SK-N-SH treated with all-trans-retinoic acid at 6 μM for 48 hours (cell line): Measurements from ENCODE around the gene ACTL7B.

Experiments used
- ATAC-seq: fragments of 200-7000 bp; cut with Tn5 transposase; 3 replicates; pipeline ENCODE4 v1.9.1; 2020; ENCODE audit warnings: mild to moderate bottlenecking, moderate library complexity
- BACH2 ChIP-seq: fragments of 250-450 bp; sonication (Bioruptor Pico); IDR thresholded peaks from 2 replicates; pipeline ENCODE4 v1.9.0; 2021; ENCODE audit warnings: mild to moderate bottlenecking, borderline replicate concordance
- CSDC2 ChIP-seq: fragments of 250-450 bp; sonication (Bioruptor Pico); IDR thresholded peaks from 2 replicates; pipeline ENCODE4 v1.5.0; 2020; ENCODE audit warnings: mild to moderate bottlenecking, moderate library complexity
- ESRRG ChIP-seq: fragments of 250-450 bp; sonication (Bioruptor Pico); IDR thresholded peaks from 2 replicates; pipeline ENCODE4 v1.6.1; 2021; ENCODE audit warnings: mild to moderate bottlenecking
- PPARA ChIP-seq: fragments of 250-450 bp; sonication (Bioruptor Pico); IDR thresholded peaks from 2 replicates; pipeline ENCODE4 v1.5.0; 2020; ENCODE audit warnings: mild to moderate bottlenecking, borderline replicate concordance
- TCF4 ChIP-seq: fragments of 250-450 bp; sonication (Bioruptor Pico); IDR thresholded peaks from 2 replicates; pipeline ENCODE4 v1.8.0; 2021; ENCODE audit warnings: mild to moderate bottlenecking, moderate library complexity, borderline replicate concordance
- TOX ChIP-seq: fragments of 250-450 bp; sonication (Bioruptor Pico); IDR thresholded peaks from 2 replicates; pipeline ENCODE4 v1.8.0; 2021; ENCODE audit warnings: mild to moderate bottlenecking, moderate library complexity, borderline replicate concordance
- ZC3H10 ChIP-seq: fragments of 250-450 bp; sonication (Bioruptor Pico); IDR thresholded peaks from 2 replicates; pipeline ENCODE4 v1.5.1; 2021; ENCODE audit warnings: mild to moderate bottlenecking, moderate library complexity
- ZFP30 ChIP-seq: fragments of 450-650 bp; formaldehyde crosslinking; IDR thresholded peaks from 2 replicates; pipeline ENCODE4 v1.5.0; 2022; ENCODE audit warnings: mild to moderate bottlenecking, moderate library complexity
- ZNF70 ChIP-seq: fragments of 450-650 bp; formaldehyde crosslinking; IDR thresholded peaks from 2 replicates; pipeline ENCODE4 v1.5.0; 2020; ENCODE audit warnings: mild to moderate bottlenecking, moderate library complexity
- ZNF8 ChIP-seq: fragments of 450-650 bp; formaldehyde crosslinking; IDR thresholded peaks from 2 replicates; pipeline ENCODE4 v1.5.0; 2020; ENCODE audit warnings: mild to moderate bottlenecking, moderate library complexity
- TF ChIP-seq, protein P1 (sequence below): fragments of 250-450 bp; sonication (Bioruptor Pico); IDR thresholded peaks from 2 replicates; pipeline ENCODE4 v1.8.0; 2021; ENCODE audit warnings: low read depth, mild to moderate bottlenecking, moderate library complexity, borderline replicate concordance
- TF ChIP-seq, protein P2 (sequence below): fragments of 250-450 bp; sonication (Bioruptor Pico); IDR thresholded peaks from 2 replicates; pipeline ENCODE4 v1.5.0; 2020; ENCODE audit warnings: mild to moderate bottlenecking, moderate library complexity
- TF ChIP-seq, protein P3 (sequence below): fragments of 250-450 bp; sonication (Bioruptor Pico); IDR thresholded peaks from 2 replicates; pipeline ENCODE4 v1.8.0; 2020; ENCODE audit warnings: mild to moderate bottlenecking, moderate library complexity, borderline replicate concordance
- TF ChIP-seq, protein P4 (sequence below): fragments of 250-450 bp; sonication (Bioruptor Pico); IDR thresholded peaks from 2 replicates; pipeline ENCODE4 v1.5.1; 2020; ENCODE audit warnings: low read depth, mild to moderate bottlenecking, moderate library complexity

ACTL7B gene, protein sequence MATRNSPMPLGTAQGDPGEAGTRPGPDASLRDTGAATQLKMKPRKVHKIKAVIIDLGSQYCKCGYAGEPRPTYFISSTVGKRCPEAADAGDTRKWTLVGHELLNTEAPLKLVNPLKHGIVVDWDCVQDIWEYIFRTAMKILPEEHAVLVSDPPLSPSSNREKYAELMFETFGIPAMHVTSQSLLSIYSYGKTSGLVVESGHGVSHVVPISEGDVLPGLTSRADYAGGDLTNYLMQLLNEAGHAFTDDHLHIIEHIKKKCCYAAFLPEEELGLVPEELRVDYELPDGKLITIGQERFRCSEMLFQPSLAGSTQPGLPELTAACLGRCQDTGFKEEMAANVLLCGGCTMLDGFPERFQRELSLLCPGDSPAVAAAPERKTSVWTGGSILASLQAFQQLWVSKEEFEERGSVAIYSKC

DNA sequence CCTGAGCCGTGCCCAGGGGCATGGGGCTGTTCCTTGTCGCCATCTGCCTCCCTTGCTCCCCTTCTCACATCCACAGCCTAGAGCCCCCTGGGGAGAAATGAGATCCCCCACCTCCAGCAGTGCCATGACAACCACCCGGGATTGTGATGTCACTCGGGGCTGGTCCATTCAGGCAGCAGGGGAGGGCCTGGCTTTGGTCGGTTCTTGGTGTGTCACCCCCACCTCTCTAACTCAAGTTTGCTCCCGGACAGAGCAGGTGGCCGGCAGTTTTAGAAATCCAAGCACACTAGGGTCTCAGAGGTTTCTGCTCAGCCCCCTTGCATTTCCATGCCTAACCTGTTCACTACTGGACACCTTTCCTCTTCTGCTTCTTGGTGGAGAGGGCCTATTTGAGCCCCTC, at the start of gene ACTL7B:
TSS of gene ACTL7B (minus strand) at position 99 of the 400 bp plus-strand sequence. CDS start at position 43, 56 bp downstream.
- no peak for ATAC-seq
- TF ChIP-seq TOX (CRISPR knock-in tag) (no peak), ESRRG (CRISPR knock-in tag) (no peak), ZNF8 (CRISPR knock-in tag) (no peak)

DNA sequence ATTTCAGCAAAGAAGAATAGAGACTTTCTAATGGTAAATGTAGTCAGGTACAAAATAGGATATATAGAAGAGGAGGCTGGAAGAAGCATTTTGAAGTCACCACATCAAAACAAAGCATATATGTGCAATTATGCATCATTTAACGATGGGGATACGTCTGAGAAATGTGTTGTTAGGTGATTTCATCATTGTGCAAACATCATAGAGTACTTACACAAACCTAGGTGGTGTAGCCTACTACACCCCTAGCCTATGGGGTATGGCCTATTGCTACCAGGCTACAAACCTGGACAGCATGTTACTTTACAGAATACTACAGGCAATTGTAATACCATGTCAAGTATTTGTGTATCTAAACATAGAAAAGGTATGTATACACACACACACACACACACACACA, 49.7 kb upstream of the ACTL7B start:
- no peak for ATAC-seq
- TF ChIP-seq BACH2 (CRISPR knock-in tag) (no peak), TOX (CRISPR knock-in tag) (no peak), ZFP30 (CRISPR knock-in tag) (no peak), TCF4 (CRISPR knock-in tag) (no peak), CSDC2 (no peak), ZC3H10 (CRISPR knock-in tag) (no peak), ZNF70 (CRISPR knock-in tag) (no peak)
- TF ChIP-seq, protein P1, sequence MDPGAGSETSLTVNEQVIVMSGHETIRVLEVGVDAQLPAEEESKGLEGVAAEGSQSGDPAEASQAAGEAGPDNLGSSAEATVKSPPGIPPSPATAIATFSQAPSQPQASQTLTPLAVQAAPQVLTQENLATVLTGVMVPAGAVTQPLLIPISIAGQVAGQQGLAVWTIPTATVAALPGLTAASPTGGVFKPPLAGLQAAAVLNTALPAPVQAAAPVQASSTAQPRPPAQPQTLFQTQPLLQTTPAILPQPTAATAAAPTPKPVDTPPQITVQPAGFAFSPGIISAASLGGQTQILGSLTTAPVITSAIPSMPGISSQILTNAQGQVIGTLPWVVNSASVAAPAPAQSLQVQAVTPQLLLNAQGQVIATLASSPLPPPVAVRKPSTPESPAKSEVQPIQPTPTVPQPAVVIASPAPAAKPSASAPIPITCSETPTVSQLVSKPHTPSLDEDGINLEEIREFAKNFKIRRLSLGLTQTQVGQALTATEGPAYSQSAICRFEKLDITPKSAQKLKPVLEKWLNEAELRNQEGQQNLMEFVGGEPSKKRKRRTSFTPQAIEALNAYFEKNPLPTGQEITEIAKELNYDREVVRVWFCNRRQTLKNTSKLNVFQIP = no peak

DNA sequence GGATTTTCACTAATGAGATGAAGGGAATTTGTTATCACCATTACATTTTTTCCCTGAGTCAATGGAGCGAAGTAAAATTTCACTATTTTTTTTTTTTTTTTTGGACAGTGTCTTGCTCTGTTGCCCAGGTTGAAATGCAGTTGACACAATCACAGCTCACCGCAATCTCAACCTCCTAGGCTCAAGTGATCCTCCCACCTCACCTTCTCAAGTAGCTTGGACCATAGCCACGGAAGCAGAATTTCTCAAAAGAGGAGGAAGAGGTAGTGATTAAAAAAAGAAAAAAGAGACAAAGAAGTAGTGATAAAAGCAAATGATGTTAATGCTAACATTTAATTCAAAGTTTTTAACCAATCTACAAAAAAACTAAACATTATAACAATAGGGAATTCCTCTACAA, 48.4 kb upstream of the ACTL7B start:
- TF ChIP-seq TCF4 (CRISPR knock-in tag) (no peak), ZNF70 (CRISPR knock-in tag) (no peak), ZNF8 (CRISPR knock-in tag) (no peak)
- TF ChIP-seq, protein P2, sequence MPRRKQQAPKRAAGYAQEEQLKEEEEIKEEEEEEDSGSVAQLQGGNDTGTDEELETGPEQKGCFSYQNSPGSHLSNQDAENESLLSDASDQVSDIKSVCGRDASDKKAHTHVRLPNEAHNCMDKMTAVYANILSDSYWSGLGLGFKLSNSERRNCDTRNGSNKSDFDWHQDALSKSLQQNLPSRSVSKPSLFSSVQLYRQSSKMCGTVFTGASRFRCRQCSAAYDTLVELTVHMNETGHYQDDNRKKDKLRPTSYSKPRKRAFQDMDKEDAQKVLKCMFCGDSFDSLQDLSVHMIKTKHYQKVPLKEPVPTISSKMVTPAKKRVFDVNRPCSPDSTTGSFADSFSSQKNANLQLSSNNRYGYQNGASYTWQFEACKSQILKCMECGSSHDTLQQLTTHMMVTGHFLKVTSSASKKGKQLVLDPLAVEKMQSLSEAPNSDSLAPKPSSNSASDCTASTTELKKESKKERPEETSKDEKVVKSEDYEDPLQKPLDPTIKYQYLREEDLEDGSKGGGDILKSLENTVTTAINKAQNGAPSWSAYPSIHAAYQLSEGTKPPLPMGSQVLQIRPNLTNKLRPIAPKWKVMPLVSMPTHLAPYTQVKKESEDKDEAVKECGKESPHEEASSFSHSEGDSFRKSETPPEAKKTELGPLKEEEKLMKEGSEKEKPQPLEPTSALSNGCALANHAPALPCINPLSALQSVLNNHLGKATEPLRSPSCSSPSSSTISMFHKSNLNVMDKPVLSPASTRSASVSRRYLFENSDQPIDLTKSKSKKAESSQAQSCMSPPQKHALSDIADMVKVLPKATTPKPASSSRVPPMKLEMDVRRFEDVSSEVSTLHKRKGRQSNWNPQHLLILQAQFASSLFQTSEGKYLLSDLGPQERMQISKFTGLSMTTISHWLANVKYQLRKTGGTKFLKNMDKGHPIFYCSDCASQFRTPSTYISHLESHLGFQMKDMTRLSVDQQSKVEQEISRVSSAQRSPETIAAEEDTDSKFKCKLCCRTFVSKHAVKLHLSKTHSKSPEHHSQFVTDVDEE (CRISPR knock-in tag) = no peak
- no peak for ATAC-seq

DNA sequence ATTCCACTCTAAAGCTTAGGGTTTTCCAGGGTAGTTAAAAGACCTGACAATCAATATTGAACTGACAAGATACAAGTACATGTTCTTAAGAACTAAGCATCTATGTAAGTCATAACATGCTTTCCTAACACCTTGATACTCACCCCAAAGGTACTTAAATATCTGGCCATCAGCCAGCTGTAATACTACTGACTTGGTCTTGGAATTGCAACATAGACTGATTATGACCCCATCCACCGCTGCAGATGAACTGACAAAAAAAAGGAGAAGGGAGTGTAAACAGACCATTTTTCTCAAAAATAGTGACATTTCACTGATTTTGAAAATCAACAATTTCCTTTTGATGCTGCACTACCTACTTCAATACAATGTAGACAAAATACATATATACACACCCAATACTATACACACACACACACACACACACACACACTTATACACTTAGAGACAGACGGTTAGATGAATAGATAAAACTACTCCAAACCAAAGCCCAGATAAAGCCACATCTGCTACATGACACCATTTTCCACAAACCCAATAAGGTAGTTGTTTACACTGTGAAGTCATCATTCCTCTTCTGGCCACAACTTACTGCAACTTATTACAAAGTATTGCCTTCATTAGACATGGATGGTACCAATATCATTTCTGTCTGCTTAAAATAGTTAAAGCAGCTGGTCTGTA, 47.8 kb upstream of the ACTL7B start:
- ATAC-seq = no peak
- TF ChIP-seq PPARA (no peak), ZC3H10 (CRISPR knock-in tag) (no peak), TCF4 (CRISPR knock-in tag) (no peak)
- TF ChIP-seq, protein P3, sequence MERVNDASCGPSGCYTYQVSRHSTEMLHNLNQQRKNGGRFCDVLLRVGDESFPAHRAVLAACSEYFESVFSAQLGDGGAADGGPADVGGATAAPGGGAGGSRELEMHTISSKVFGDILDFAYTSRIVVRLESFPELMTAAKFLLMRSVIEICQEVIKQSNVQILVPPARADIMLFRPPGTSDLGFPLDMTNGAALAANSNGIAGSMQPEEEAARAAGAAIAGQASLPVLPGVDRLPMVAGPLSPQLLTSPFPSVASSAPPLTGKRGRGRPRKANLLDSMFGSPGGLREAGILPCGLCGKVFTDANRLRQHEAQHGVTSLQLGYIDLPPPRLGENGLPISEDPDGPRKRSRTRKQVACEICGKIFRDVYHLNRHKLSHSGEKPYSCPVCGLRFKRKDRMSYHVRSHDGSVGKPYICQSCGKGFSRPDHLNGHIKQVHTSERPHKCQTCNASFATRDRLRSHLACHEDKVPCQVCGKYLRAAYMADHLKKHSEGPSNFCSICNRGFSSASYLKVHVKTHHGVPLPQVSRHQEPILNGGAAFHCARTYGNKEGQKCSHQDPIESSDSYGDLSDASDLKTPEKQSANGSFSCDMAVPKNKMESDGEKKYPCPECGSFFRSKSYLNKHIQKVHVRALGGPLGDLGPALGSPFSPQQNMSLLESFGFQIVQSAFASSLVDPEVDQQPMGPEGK (CRISPR knock-in tag) = no peak
- TF ChIP-seq, protein P1 = no peak
- TF ChIP-seq, protein P4, sequence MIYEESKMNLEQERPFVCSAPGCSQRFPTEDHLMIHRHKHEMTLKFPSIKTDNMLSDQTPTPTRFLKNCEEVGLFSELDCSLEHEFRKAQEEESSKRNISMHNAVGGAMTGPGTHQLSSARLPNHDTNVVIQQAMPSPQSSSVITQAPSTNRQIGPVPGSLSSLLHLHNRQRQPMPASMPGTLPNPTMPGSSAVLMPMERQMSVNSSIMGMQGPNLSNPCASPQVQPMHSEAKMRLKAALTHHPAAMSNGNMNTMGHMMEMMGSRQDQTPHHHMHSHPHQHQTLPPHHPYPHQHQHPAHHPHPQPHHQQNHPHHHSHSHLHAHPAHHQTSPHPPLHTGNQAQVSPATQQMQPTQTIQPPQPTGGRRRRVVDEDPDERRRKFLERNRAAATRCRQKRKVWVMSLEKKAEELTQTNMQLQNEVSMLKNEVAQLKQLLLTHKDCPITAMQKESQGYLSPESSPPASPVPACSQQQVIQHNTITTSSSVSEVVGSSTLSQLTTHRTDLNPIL (CRISPR knock-in tag) = no peak
- TF ChIP-seq, all 23 proteins: peak for 0
